Lung (tissue), 12 donors: Measurements from ENCODE around the gene SOX10. TPM values are rescaled to one million over a fixed set of nuclear protein-coding genes. Genes with fewer than 3 reads are reported as not detected.

Experiments used
- ATAC-seq: fragments of 200-7000 bp; cut with Tn5 transposase; one replicate; pipeline ENCODE4 v1.9.1; 2020; ENCODE audit warnings: moderate number of reproducible peaks; ENCODE audit not compliant: insufficient read depth, low FRiP score
- DNase-seq, 3 donors: peaks; one replicate each; pipeline ENCODE4 v3.0.0-alpha.2; 2013 to 2017
- H3K27ac ChIP-seq, 2 donors: one replicate each; pipeline ENCODE4 v1.5.1; 2013; ENCODE audit warnings: mild to moderate bottlenecking in 2 of 2, moderate library complexity in 2 of 2, control low read depth in 1 of 2, inconsistent platforms in 1 of 2, low read depth in 1 of 2, low read length in 1 of 2
- H3K27me3 ChIP-seq, 3 donors: one replicate each; pipeline ENCODE4 v1.5.1; 2013; ENCODE audit warnings: low read length in 2 of 3; ENCODE audit not compliant: control insufficient read depth in 3 of 3, insufficient read depth in 3 of 3
- H3K36me3 ChIP-seq, 4 donors: one replicate each; pipeline ENCODE4 v1.5.1; 2013; ENCODE audit warnings: low read length in 4 of 4, mild to moderate bottlenecking in 1 of 4, moderate library complexity in 1 of 4; ENCODE audit not compliant: control insufficient read depth in 4 of 4, insufficient read depth in 4 of 4
- H3K4me1 ChIP-seq, 5 donors: one replicate each; pipeline ENCODE4 v1.5.1; 2013; ENCODE audit warnings: low read length in 5 of 5, mild to moderate bottlenecking in 2 of 5, moderate library complexity in 1 of 5; ENCODE audit not compliant: control insufficient read depth in 5 of 5, insufficient read depth in 5 of 5
- H3K4me3 ChIP-seq: one replicate; pipeline ENCODE4 v1.5.1; 2013; ENCODE audit warnings: mild to moderate bottlenecking, control low read depth, moderate library complexity
- H3K9ac ChIP-seq, 2 donors: one replicate each; pipeline ENCODE4 v1.5.1; 2013; ENCODE audit warnings: low read length in 2 of 2, control low read depth in 1 of 2; ENCODE audit not compliant: insufficient read depth in 1 of 2
- H3K9me3 ChIP-seq, 4 donors: one replicate each; pipeline ENCODE4 v1.5.1; 2013; ENCODE audit warnings: low read length in 3 of 4, mild to moderate bottlenecking in 1 of 4, moderate library complexity in 1 of 4; ENCODE audit not compliant: control insufficient read depth in 4 of 4, insufficient read depth in 3 of 4
- CTCF ChIP-seq: IDR thresholded peaks from 2 replicates; pipeline ENCODE4 v1.5.1; 2012; ENCODE audit warnings: mild to moderate bottlenecking; ENCODE audit errors: control extremely low read depth, extremely low read depth
- WGBS, 2 donors: extraction: QIAGEN DNeasy Blood & Tissue Kit; methylation state at CpG; one replicate each; pipeline ENCODE4 v1.1.7; 2013; 5-methylcytosine and 5-hydroxymethylcytosine counted together
- polyA plus RNA-seq, 2 donors: library from polyadenylated mRNA; stranded (reverse); fragments of 200-250 nt; gene quantifications; one replicate each; pipeline ENCODE4 v1.2.1, GENCODE V29; 2013
- total RNA-seq, 2 donors: library from RNA; depleted of rRNA in 1 of 2; stranded (reverse); fragments of >200 nt in 1 of 2; gene quantifications; one replicate each; pipeline ENCODE4 v1.2.1, GENCODE V29; 2014 to 2021
- donor health status: control.
- donor health status: control.
- donor health status: Bipolar disorder and iron deficiency.
- donor health status: healthy.
- donor health status: DM: yes; HTN: yes; CAD: no.

SOX10 gene
- total and polyA plus RNA-seq, 4 donors = 0.10 to 0.54 TPM; not detected in 2

GRCh38 chr22:38021206-38021605, 36.9 kb upstream of the SOX10 start:
- 94 to 95% methylated on average over 6 of the region's 6 CpGs for WGBS, 2 donors
- H3K27ac ChIP-seq = no peak overlapping the region

GRCh38 chr22:38018938-38019827, 34.8 kb upstream of the SOX10 start:
- Histone ChIP-seq H3K36me3 (no peaks in the 10 kb centered on the region), H3K27ac (no peak overlapping the region)
- no peak for ATAC-seq

More at GRCh38 chr22:38021206-38021605, 36.9 kb upstream of the SOX10 start:
- no peaks in the 10 kb centered on the region for H3K36me3 ChIP-seq
- H3K27me3 ChIP-seq = no peaks in the 10 kb centered on the region
- H3K9ac ChIP-seq = no peak overlapping the region
- H3K4me3 ChIP-seq = no peak overlapping the region
- no peaks in the 10 kb centered on the region for H3K9me3 ChIP-seq
- H3K4me1 ChIP-seq = peaks cover 0 to 14% (median 9%) of the 10 kb centered on the region in 5 donors
- DNase-seq = no peak
- TF ChIP-seq CTCF = no peak
- no peak for ATAC-seq

GRCh38 chr22:38017939-38018885, 33.9 kb upstream of the SOX10 start:
- Histone ChIP-seq H3K4me3 (no peak overlapping the region), H3K9me3 (no peaks in the 10 kb centered on the region), H3K27me3 (no peaks in the 10 kb centered on the region), H3K27ac (peak overlapping the region in 1 of 2 donors; percentile 48), H3K4me1 (peaks cover 0 to 18% (median 9%) of the 10 kb centered on the region in 5 donors), H3K36me3 (no peaks in the 10 kb centered on the region), H3K9ac (no peak overlapping the region)
- no peak for ATAC-seq
- TF ChIP-seq CTCF = no peak
- WGBS, 2 donors = 93 to 96% methylated on average over 12 of the region's 12 CpGs
- DNase-seq = no peak

More at GRCh38 chr22:38018938-38019827, 34.8 kb upstream of the SOX10 start:
- H3K9ac ChIP-seq = no peak overlapping the region
- no peaks in the 10 kb centered on the region for H3K9me3 ChIP-seq
- no peak for TF ChIP-seq CTCF
- DNase-seq = no peak
- WGBS, 2 donors = 87 to 94% methylated on average over 19 of the region's 19 CpGs
- no peak overlapping the region for H3K4me3 ChIP-seq
- peaks cover 0 to 18% (median 9%) of the 10 kb centered on the region in 5 donors for H3K4me1 ChIP-seq
- no peaks in the 10 kb centered on the region for H3K27me3 ChIP-seq
